ENCODE data around the gene C3orf38. TPM values are rescaled to one million over a fixed set of nuclear protein-coding genes. Genes with fewer than 3 reads are reported as not detected.
"Not testable (repeated sequence)": the region's sequence is repeated elsewhere in the genome, so short reads cannot be mapped to it uniquely, and the experiment has no call there.

Gene C3orf38
- total RNA-seq, 1 experiment from 2014 or later = 21.7 TPM

- no peak overlapping the region for H3K27ac Mint-ChIP-seq (ENCODE audit: low read depth, unreplicated experiment)
- H3K27me3 Mint-ChIP-seq (ENCODE audit: insufficient read depth, unreplicated experiment) = no peaks in the 10 kb centered on the region
- peak; percentile 34 for TF ChIP-seq CTCF (IDR thresholded peaks at IDR 0.05; ENCODE audit: unreplicated experiment)
- ChIA-PET POLR2A (no interaction called here), CTCF (interaction anchor here (0.6 to 1.0 kb wide), 3 partner anchors 51 to 829 kb away, joined by 3 to 4 read pairs (median 3); no protein-coding TSS in a partner anchor)
- H3K9me3 Mint-ChIP-seq (ENCODE audit: unreplicated experiment) = peaks cover 7% of the 10 kb centered on the region
- no peak overlapping the region for H3K4me3 Mint-ChIP-seq (ENCODE audit: unreplicated experiment)
- intact Hi-C loops (cut with micrococcal nuclease) = no loop called here
- DNase-seq (ENCODE audit: unreplicated experiment) = peak; percentile 48
- peaks cover 4% of the 10 kb centered on the region for H3K36me3 Mint-ChIP-seq (ENCODE audit: insufficient read depth, unreplicated experiment)
- no TSS peak for BruUV-seq (replicated peaks)
- no peaks in the 10 kb centered on the region for H3K4me1 Mint-ChIP-seq (ENCODE audit: insufficient read depth, unreplicated experiment)
Measured at GRCh38 chr3:88180398-88180999, 30.7 kb downstream of the C3orf38 start.

- CTCF ChIA-PET; H3K4me3 Mint-ChIP-seq (ENCODE audit: unreplicated experiment); intact Hi-C loops (cut with micrococcal nuclease); H3K27ac Mint-ChIP-seq (ENCODE audit: low read depth, unreplicated experiment); BruUV-seq (replicated peaks); H3K9me3 Mint-ChIP-seq (ENCODE audit: unreplicated experiment); H3K4me1 Mint-ChIP-seq (ENCODE audit: insufficient read depth, unreplicated experiment); H3K36me3 Mint-ChIP-seq (ENCODE audit: insufficient read depth, unreplicated experiment); H3K27me3 Mint-ChIP-seq (ENCODE audit: insufficient read depth, unreplicated experiment); DNase-seq (ENCODE audit: unreplicated experiment): not testable (repeated sequence)
- POLR2A ChIA-PET = interaction anchor here (1.5 kb wide), 1 partner anchor 32 kb away, joined by 3 read pairs; no protein-coding TSS in a partner anchor
Measured at GRCh38 chr3:88182165-88182918, 32.6 kb downstream of the C3orf38 start.

GRCh38 chr3:88188436-88188835 lies 38.7 kb downstream of the C3orf38 start:
- CTCF ChIA-PET = interaction anchor here (0.7 kb wide), 1 partner anchor 9 kb away, joined by 3 read pairs; no protein-coding TSS in a partner anchor
- Mint-ChIP-seq H3K9me3 (ENCODE audit: unreplicated experiment) (peaks cover under 1% of the 10 kb centered on the region), H3K4me1 (ENCODE audit: insufficient read depth, unreplicated experiment) (no peaks in the 10 kb centered on the region), H3K4me3 (ENCODE audit: unreplicated experiment) (no peak overlapping the region), H3K27ac (ENCODE audit: low read depth, unreplicated experiment) (no peak overlapping the region), H3K36me3 (ENCODE audit: insufficient read depth, unreplicated experiment) (peaks cover 6% of the 10 kb centered on the region), H3K27me3 (ENCODE audit: insufficient read depth, unreplicated experiment) (no peaks in the 10 kb centered on the region)
- no peak for TF ChIP-seq CTCF (IDR thresholded peaks at IDR 0.05; ENCODE audit: unreplicated experiment)
- DNase-seq (ENCODE audit: unreplicated experiment) = peak; percentile 28
- POLR2A ChIA-PET = no interaction called here
- intact Hi-C loops (cut with micrococcal nuclease) = no loop called here
- no TSS peak for BruUV-seq (replicated peaks)

GRCh38 chr3:88189361-88189810 lies 39.6 kb downstream of the C3orf38 start:
- H3K4me1 Mint-ChIP-seq (ENCODE audit: insufficient read depth, unreplicated experiment) = no peaks in the 10 kb centered on the region
- BruUV-seq (replicated peaks) = no TSS peak
- ChIA-PET POLR2A (interaction anchor here (0.6 kb wide), 1 partner anchor 768 kb away, joined by 3 read pairs; no protein-coding TSS in a partner anchor), CTCF (interaction anchor here (0.7 kb wide), 3 partner anchors 8 to 479 kb away, joined by 3 to 4 read pairs (median 4); no protein-coding TSS in a partner anchor)
- H3K9me3 Mint-ChIP-seq (ENCODE audit: unreplicated experiment) = no peaks in the 10 kb centered on the region
- peak; percentile 3 for DNase-seq (ENCODE audit: unreplicated experiment)
- H3K27me3 Mint-ChIP-seq (ENCODE audit: insufficient read depth, unreplicated experiment) = no peaks in the 10 kb centered on the region
- H3K27ac Mint-ChIP-seq (ENCODE audit: low read depth, unreplicated experiment) = no peak overlapping the region
- no peak for TF ChIP-seq CTCF (IDR thresholded peaks at IDR 0.05; ENCODE audit: unreplicated experiment)
- H3K4me3 Mint-ChIP-seq (ENCODE audit: unreplicated experiment) = no peak overlapping the region
- intact Hi-C loops (cut with micrococcal nuclease) = no loop called here
- H3K36me3 Mint-ChIP-seq (ENCODE audit: insufficient read depth, unreplicated experiment) = peaks cover 6% of the 10 kb centered on the region
